Smooth muscle cell (in vitro differentiated cells): ENCODE results near the gene CYB5D1. TPM values are rescaled to one million over a fixed set of nuclear protein-coding genes. Genes with fewer than 3 reads are reported as not detected.

Source experiments
- DNase-seq: peaks from one replicate; lab custom pipeline; 2025; ENCODE audit not compliant: unreplicated experiment; lab: John Stamatoyannopoulos, UW
- H2AFZ ChIP-seq: fragments of 200-600 bp; sonication (generic); 2 replicates; pipeline ENCODE4 v1.6.0; 2016; ENCODE audit warnings: antibody characterized with exemption, low read depth, mild to moderate bottlenecking
- H3F3A ChIP-seq: fragments of 200-600 bp; sonication (generic); 2 replicates; pipeline ENCODE4 v1.6.0; 2017; ENCODE audit warnings: antibody characterized with exemption, low read depth
- H3K27ac ChIP-seq: fragments of 200-600 bp; sonication (generic); 2 replicates; pipeline ENCODE4 v1.5.1; 2016; ENCODE audit warnings: low read depth, mild to moderate bottlenecking
- H3K27me3 ChIP-seq: fragments of 200-600 bp; sonication (generic); 2 replicates; pipeline ENCODE4 v1.6.1; 2016; ENCODE audit warnings: low read depth, mild to moderate bottlenecking
- H3K36me3 ChIP-seq: fragments of 200-600 bp; sonication (generic); 2 replicates; pipeline ENCODE4 v1.5.1; 2016; ENCODE audit warnings: low read depth
- H3K4me1 ChIP-seq: fragments of 200-600 bp; sonication (generic); 2 replicates; pipeline ENCODE4 v1.5.1; 2016; ENCODE audit warnings: low read depth
- H3K4me2 ChIP-seq: fragments of 200-600 bp; sonication (generic); 2 replicates; pipeline ENCODE4 v1.6.0; 2016; ENCODE audit warnings: mild to moderate bottlenecking
- H3K4me3 ChIP-seq: fragments of 200-600 bp; sonication (generic); 2 replicates; pipeline ENCODE4 v1.5.1; 2016; ENCODE audit warnings: mild to moderate bottlenecking
- H3K79me2 ChIP-seq: fragments of 200-600 bp; sonication (generic); 2 replicates; pipeline ENCODE4 v1.6.0; 2016; ENCODE audit warnings: low read depth, mild to moderate bottlenecking
- H3K9ac ChIP-seq: fragments of 200-600 bp; sonication (generic); 2 replicates; pipeline ENCODE4 v1.6.0; 2016; ENCODE audit warnings: low read depth
- H3K9me3 ChIP-seq: fragments of 200-600 bp; sonication (generic); replicated peaks from 2 replicates; pipeline ENCODE4 v1.5.1; 2016; ENCODE audit warnings: low read depth
- H4K20me1 ChIP-seq: fragments of 200-600 bp; sonication (generic); 2 replicates; pipeline ENCODE4 v1.6.0; 2016; ENCODE audit warnings: low read depth
- WGBS: methylation state at CpG from one replicate; pipeline ENCODE4 v1.1.7; 2016; ENCODE audit warnings: low lambda C conversion rate; 5-methylcytosine and 5-hydroxymethylcytosine counted together
- polyA plus RNA-seq: library from polyadenylated mRNA; unstranded; fragments of >200 nt; fragmentation: Nextera tagmentation; extraction: Ambion mirVana; gene quantifications from 2 replicates; pipeline ENCODE4 v1.2.1, GENCODE V29; 2016
- total RNA-seq: library from RNA; depleted of rRNA; stranded (reverse); fragments of >200 nt; gene quantifications from 2 replicates; pipeline ENCODE4 v1.2.3, GENCODE V29; 2014
- TF ChIP-seq, protein P1 (sequence below): fragments of 200-600 bp; sonication (generic); IDR thresholded peaks from 2 replicates; pipeline ENCODE4 v1.5.1; 2017; ENCODE audit warnings: borderline replicate concordance, mild to moderate bottlenecking, antibody characterized with exemption; ENCODE audit not compliant: insufficient read depth, poor library complexity, severe bottlenecking

The CYB5D1 gene
- total and polyA plus RNA-seq, 2 experiments from 2014 or later = 6.6 to 9.3 TPM

DNA sequence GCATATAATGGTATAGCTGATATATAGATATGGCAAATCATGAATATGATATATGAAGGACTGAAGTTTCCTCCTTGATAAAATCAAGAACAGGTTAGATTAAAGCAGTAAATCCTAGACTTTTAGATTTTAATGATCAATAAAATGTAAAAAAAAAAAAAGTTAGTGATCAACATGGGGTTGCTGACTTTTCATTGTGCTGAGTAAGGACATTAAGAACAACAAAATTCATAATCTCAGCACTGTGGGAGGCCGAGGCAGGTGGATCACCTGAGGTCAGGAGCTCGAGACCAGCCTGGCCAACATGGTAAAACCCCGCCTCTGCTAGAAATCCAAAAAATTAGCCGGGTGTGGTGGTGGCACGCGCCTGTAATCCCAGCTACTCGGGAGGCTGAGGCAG lies 20.4 kb downstream of the CYB5D1 start:
- no peak overlapping the region for H3K27ac ChIP-seq
- no peak overlapping the region for H3K9ac ChIP-seq
- H2AFZ ChIP-seq = no peak overlapping the region
- H3K4me1 ChIP-seq = peaks cover 1% of the 10 kb centered on the region
- H3K27me3 ChIP-seq = no peaks in the 10 kb centered on the region
- no peaks in the 10 kb centered on the region for H3K9me3 ChIP-seq
- no peak for DNase-seq
- H4K20me1 ChIP-seq = no peaks in the 10 kb centered on the region
- peaks cover 7% of the 10 kb centered on the region for H3F3A ChIP-seq
- H3K4me2 ChIP-seq = no peak overlapping the region
- H3K36me3 ChIP-seq = peaks cover 8% of the 10 kb centered on the region
- H3K4me3 ChIP-seq = no peak overlapping the region
- over 99% methylated on average over 7 of the region's 7 CpGs for WGBS
- TF ChIP-seq, protein P1, sequence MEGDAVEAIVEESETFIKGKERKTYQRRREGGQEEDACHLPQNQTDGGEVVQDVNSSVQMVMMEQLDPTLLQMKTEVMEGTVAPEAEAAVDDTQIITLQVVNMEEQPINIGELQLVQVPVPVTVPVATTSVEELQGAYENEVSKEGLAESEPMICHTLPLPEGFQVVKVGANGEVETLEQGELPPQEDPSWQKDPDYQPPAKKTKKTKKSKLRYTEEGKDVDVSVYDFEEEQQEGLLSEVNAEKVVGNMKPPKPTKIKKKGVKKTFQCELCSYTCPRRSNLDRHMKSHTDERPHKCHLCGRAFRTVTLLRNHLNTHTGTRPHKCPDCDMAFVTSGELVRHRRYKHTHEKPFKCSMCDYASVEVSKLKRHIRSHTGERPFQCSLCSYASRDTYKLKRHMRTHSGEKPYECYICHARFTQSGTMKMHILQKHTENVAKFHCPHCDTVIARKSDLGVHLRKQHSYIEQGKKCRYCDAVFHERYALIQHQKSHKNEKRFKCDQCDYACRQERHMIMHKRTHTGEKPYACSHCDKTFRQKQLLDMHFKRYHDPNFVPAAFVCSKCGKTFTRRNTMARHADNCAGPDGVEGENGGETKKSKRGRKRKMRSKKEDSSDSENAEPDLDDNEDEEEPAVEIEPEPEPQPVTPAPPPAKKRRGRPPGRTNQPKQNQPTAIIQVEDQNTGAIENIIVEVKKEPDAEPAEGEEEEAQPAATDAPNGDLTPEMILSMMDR = no peak
- H3K79me2 ChIP-seq = peaks cover 12% of the 10 kb centered on the region

DNA sequence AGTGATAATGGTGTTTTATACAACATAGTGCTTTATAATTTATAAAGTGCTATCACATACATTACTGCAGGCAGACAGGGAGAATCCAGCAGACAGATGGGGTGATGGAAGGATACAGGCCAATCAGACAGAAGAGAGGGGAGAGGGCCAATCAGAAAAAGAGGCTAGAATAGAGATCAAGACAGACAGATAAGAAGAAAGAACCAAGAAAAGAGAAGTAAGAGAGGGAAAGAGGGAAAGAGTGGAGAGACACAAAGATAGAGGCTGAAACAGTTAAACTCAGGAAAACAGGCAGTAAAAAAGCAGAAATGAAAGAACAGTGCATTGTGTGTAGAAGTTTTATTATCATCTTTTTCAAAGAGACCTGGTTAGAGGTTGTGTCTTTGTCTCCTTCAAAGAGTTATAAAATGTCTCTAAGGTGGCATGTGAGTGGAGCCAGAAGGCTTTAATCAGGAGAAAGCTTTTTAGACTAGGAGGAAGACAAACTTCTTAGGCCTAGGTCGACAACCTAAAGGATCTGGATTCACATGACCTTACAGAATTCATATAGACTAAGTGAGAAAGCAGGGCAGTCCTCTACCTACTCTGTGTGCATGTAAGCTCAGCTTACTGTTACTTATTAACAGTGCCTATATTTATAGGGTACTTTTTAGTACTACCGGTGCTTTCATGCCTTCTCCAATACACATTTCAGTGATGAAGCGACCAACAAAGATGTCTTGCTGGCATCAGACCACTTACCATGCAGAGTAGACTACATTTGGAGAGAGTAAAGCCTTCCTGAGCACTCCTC lies 22.5 kb downstream of the CYB5D1 start:
- Histone ChIP-seq H2AFZ (no peak overlapping the region), H3K4me1 (peaks cover 11% of the 10 kb centered on the region), H3K4me2 (no peak overlapping the region), H3K36me3 (peaks cover 8% of the 10 kb centered on the region), H4K20me1 (no peaks in the 10 kb centered on the region), H3K9ac (no peak overlapping the region), H3K27ac (no peak overlapping the region), H3K79me2 (peaks cover 12% of the 10 kb centered on the region), H3F3A (no peaks in the 10 kb centered on the region), H3K9me3 (no peaks in the 10 kb centered on the region), H3K27me3 (no peaks in the 10 kb centered on the region), H3K4me3 (no peak overlapping the region)
- DNase-seq = no peak
- TF ChIP-seq, protein P1 = no peak
- 89% methylated on average over 3 of the region's 3 CpGs for WGBS

DNA sequence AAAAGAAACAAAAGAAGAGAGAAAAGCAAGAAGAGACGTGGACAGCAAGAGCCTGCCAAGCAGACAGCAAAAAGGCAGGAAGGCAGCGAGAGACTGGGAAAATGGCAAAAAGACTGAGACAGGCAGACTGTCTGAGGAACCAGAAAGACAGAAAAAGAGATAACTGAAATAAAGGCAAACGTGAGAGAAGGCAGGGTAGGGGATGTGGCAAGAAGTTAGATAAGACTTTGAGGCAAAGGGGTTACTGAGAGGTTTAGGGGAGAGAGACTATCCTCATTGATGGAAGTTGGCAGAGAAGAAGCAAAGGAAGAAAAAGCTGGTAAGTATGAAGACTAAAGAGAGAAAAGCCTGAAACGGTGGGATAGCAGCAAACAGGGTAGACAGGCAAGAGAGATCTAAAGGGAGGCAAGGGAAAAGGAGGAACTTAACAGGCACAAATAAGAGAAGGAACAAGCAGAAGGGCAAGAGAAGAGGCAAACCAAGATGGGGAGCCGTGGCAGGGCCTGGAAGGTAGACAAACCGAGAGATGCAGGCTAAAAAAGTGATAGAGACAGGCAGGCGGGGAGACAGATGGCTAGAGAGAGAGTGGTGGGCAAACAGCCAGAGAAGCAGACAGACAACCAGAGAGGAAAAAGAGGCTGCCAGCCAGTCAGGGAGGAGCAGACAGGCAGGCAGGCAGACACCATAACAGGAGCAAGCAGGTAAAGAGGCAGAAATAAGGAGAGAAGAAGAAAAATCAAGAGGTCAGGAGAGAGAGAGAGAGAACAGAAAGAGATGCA lies 23.7 kb downstream of the CYB5D1 start:
- Histone ChIP-seq H3K27me3 (no peaks in the 10 kb centered on the region), H3K9me3 (no peaks in the 10 kb centered on the region), H3K27ac (no peak overlapping the region), H3K4me1 (peaks cover 20% of the 10 kb centered on the region), H3K36me3 (peaks cover 5% of the 10 kb centered on the region), H3K4me3 (no peak overlapping the region), H3F3A (peaks cover 2% of the 10 kb centered on the region), H2AFZ (no peak overlapping the region), H3K9ac (no peak overlapping the region), H4K20me1 (no peaks in the 10 kb centered on the region), H3K4me2 (no peak overlapping the region), H3K79me2 (peaks cover 18% of the 10 kb centered on the region)
- TF ChIP-seq, protein P1 = no peak
- no peak for DNase-seq
- WGBS = 69% methylated on average over 7 of the region's 7 CpGs
